ENCODE results near the gene COMTD1.
A peak's percentile ranks its signal among the peaks of the same experiment; 100 is the strongest.

The COMTD1 gene

GRCh38 chr10:75235375-75236177 lies at the start of gene COMTD1:
Gene COMTD1, minus strand, starts transcription at chr10:75235957. Its CDS starts 29 bp downstream, at chr10:75235928.
- ATAC-seq: peak; percentile 77 to 78

DNA sequence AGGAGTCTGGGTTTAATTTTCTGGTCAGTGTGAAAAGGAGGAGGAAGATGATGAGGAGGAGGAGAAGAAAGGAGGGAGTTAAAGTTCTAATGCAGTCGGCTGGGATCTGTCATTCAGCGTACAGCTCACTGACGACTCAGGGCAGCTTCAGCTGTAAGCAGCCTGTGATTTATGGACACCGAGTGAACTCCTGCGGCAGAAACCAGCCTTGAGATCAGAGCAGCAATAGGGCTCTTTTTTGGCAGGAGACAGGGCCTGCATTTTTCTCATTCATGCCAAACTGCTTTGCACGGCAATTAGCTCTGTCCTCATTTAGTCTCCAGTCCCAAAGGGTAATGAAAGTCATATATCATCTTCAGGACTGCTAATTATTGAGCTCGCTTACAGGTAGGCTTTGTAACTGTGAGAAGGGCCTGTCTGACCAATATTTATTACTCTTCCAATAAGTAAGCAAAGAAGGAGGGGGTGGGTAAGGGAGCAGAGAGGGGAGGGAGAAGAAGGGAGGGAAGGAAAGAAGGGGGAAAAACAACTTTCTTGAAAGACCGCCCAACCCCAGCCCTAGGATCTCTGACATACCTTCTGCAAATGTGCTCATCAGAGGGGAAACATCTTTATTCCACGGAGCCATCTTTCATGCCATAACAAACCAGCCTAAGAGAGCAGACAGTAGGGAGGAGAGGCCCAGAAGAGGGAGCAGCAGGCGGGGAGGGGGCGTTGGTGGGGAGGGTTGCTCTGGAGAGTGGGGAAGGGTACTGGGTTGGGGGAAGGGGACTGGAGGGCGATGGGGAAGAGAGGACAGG lies 48.1 kb upstream of the COMTD1 start:
- ATAC-seq: no peak

DNA sequence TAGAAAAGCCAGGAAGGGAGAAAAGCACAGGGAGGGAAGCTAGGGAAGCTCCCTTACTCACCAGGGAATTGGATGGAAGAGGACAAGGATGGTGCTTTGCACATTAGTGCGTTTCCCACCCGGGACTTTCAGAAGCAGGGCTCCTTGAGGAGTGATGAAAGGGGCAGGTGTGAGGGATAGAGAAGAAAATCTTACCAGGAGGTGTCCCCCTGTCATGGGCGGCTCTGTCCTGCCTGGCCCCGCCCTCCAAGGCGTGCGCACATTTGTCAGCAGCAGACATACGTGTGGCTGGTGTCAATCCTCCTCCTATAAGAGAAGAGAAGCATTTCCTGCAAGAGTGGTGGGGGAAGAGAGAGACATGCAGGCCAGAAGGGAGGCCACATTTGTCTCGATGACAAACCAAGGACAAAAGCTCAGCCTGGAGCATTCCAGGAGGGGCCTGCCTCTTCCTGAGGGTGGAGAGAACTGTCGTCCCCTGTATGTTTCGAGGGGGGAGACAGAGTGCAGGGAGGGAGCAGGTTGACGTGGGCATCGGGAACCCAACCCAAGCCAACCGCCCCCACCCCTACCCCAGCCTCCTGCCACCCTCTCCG lies 47.4 kb upstream of the COMTD1 start:
- no peak for ATAC-seq

- ATAC-seq: no peak
These were observed 46.2 kb upstream of the COMTD1 start for GRCh38 chr10:75281974-75282373.

GRCh38 chr10:75280236-75280635 lies 44.5 kb upstream of the COMTD1 start:
- no peak for ATAC-seq

- no peak for ATAC-seq
These were observed 40.5 kb upstream of the COMTD1 start for GRCh38 chr10:75276069-75276872.

GRCh38 chr10:75272896-75273295 lies 37.1 kb upstream of the COMTD1 start:
- no peak for ATAC-seq

- no peak for ATAC-seq
These were observed 36.3 kb upstream of the COMTD1 start for GRCh38 chr10:75272094-75272493.

- ATAC-seq: no peak
These were observed 33.8 kb upstream of the COMTD1 start for GRCh38 chr10:75269605-75270004.

GRCh38 chr10:75266945-75267344 lies 31.2 kb upstream of the COMTD1 start:
- ATAC-seq: no peak

- no peak for ATAC-seq
These were observed 30.1 kb upstream of the COMTD1 start for GRCh38 chr10:75265856-75266255.

GRCh38 chr10:75263806-75264205 lies 28.0 kb upstream of the COMTD1 start:
- no peak for ATAC-seq

GRCh38 chr10:75261813-75262705 lies 26.3 kb upstream of the COMTD1 start:
- no peak for ATAC-seq

GRCh38 chr10:75260990-75261389 lies 25.2 kb upstream of the COMTD1 start:
- ATAC-seq: no peak

DNA sequence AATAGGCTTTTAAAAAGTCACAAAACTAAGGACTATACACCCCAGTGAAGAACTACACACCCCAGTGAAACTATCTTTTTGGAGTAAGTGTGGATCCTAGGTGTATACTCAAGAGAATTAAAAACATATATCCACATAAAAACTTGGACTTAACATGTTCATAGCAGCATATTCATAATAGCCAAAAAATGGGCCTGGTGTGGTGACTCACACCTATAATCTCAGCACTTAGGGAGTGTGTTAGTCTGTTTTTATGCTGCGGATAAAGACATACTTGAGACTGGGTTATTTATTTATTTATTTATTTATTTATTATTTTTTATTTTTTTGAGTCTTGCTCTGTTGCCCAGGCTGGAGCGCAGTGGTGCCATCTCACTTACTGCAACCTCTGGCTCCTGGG lies 19.0 kb upstream of the COMTD1 start:
- no peak for ATAC-seq

DNA sequence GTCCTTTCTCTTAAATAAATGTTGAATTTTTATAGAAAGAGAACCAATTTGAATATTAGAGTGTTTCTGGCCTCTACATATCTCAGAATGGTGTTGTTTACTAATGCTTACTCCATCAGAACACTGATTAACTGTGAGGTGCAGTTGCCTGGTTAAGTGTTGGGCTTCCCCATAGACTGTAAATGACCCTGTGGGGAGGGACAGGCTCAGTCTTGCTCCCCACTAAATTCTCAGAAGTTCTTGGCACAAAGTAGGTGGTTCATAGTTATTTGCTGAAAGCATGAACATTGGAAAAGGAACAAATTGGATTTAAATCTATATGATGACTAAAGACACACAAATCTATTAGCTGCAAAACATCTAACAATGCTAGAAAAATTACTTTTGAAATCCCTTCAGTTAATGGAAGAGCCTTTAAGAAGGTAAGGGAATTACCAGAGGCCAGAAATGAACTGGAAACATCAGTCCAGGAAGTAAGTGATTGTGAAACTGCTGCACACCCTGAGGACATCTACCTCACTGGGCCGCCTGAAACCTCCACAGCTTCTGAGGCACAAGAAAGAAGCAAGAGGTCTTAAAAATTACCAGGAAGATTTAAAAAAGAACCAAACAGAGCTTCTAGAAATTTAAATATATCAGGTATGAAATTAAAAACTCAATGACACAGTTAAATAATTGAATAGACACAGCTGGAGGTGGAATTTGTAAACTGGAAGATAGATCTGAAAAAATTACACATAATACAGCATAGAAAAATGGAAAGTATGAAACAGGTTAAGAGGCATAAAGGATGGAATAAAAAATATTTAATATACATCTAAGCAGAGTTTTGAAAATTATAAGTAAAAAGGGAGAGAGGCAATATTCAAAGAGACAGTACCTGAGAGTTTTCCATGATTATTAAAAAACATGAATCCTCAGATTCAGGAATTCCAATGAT lies 17.8 kb upstream of the COMTD1 start:
- ATAC-seq: no peak

- ATAC-seq: no peak
These were observed 15.2 kb upstream of the COMTD1 start for GRCh38 chr10:75250934-75251333.

DNA sequence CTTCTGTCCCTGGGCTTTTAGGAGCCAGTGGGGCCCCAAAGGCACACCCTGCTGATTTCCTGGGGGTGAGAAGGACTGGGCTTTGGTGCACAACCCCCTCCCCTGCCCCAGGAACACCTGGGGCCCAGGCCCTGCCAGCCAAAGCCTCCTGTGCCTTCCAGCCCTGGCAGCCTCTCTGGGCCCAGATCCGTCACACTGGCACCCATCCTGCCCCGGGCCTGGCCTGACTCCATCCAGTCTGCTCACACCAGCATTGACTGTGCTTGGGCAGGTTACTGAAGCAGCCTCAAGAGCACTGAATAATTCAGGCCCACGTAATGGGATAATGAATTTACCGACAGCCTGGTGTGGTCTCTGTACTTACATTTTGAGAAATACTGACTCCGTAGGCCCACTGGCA lies 12.0 kb upstream of the COMTD1 start:
- ATAC-seq: no peak

DNA sequence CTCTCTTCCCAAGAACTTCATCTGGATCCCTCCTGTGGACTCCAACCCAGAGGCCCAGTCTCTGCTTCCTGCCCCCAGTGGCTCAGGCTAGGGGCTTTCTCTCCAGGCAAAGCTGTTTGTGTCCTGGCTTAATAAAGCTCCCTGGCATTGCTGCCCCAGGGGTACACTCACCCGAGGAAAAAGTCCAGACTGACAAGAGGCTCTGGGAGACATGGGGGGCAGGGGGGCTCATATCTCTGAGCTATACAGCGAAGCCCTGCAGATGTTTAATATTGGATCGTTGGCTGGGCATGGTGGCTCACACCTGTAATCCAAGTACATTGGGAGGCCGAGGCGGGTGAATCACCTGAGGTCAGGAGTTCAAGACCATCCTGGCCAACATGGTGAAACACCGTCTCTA lies 10.7 kb upstream of the COMTD1 start:
- ATAC-seq: no peak

Data from activated CD4-positive, CD25-positive, alpha-beta regulatory T cell treated with anti-CD3 and anti-CD28 coated beads, Interleukin-2, amount 50 U/mL, for 24 hours (primary cell).